Sigmoid colon (tissue), 4 donors: ENCODE results near the gene PLPPR1.

Experiments used
- EP300 ChIP-seq, 4 donors: sonication (generic); formaldehyde crosslinking; IDR thresholded peaks; one replicate each; pipeline ENCODE4 v1.6.1; 2017; ENCODE audit warnings: antibody characterized with exemption in 4 of 4
- TF ChIP-seq, protein P1 (sequence below), 4 experiments: fragments of 450-650 bp in 3 of 4; fragments of 200-600 bp in 1 of 4; IDR thresholded peaks; one replicate each; pipeline ENCODE4 v1.5.1; 2016 to 2019; ENCODE audit warnings: antibody characterized with exemption in 4 of 4, mild to moderate bottlenecking in 3 of 4, moderate library complexity in 2 of 4

DNA sequence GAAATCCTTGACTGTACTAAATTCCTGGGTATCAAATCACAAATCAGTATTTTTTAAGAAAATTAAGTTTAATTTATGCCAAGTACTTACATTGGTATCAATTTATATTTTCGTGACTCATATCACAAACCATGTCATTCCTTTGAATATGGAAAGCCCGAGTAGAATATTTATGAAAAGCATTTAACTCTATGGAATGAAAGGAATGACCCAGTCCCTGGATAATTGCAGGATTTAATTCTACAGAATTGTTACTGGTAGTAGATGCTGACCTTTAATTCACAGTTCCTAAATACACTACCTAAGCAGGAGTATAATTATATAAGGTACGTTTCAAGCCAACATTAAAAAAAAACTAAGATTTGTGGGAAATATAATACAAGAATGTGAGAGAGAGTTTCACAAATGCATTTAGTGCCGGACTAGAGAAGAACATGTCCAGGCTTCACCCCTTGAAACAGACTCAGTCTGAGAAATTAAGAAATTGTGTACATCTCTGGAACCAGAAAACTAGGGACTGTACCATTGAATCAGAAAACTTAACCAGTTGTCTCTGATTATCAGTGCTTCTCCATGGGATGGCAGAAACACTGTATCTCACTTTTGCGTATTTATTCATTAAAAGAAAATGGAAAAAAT is 28.5 kb upstream of the PLPPR1 start:
- TF ChIP-seq EP300 (IDR thresholded peaks at IDR 0.05) = no peak
- TF ChIP-seq, protein P1, sequence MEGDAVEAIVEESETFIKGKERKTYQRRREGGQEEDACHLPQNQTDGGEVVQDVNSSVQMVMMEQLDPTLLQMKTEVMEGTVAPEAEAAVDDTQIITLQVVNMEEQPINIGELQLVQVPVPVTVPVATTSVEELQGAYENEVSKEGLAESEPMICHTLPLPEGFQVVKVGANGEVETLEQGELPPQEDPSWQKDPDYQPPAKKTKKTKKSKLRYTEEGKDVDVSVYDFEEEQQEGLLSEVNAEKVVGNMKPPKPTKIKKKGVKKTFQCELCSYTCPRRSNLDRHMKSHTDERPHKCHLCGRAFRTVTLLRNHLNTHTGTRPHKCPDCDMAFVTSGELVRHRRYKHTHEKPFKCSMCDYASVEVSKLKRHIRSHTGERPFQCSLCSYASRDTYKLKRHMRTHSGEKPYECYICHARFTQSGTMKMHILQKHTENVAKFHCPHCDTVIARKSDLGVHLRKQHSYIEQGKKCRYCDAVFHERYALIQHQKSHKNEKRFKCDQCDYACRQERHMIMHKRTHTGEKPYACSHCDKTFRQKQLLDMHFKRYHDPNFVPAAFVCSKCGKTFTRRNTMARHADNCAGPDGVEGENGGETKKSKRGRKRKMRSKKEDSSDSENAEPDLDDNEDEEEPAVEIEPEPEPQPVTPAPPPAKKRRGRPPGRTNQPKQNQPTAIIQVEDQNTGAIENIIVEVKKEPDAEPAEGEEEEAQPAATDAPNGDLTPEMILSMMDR (IDR thresholded peaks at IDR 0.05) = no peak
